Liver (tissue), 9 donors: ENCODE data around the gene CABLES1. TPM values are rescaled to one million over a fixed set of nuclear protein-coding genes. Genes with fewer than 3 reads are reported as not detected.

Experiments
- DNase-seq: peaks from one replicate; pipeline ENCODE4 v3.0.0-alpha.2; 2017; ENCODE audit warnings: low spot score
- H3K27ac ChIP-seq, 2 donors: one replicate each; pipeline ENCODE4 v1.7.0; 2013; ENCODE audit warnings: inconsistent platforms in 2 of 2, low read length in 2 of 2, control low read depth in 1 of 2, low read depth in 1 of 2, mild to moderate bottlenecking in 1 of 2
- H3K27me3 ChIP-seq, 4 donors: one replicate each; pipeline versions ENCODE4 v1.6.1 to v1.7.0; 2013; ENCODE audit warnings: low read length in 3 of 4, inconsistent platforms in 1 of 4, mild to moderate bottlenecking in 1 of 4, moderate library complexity in 1 of 4; ENCODE audit not compliant: control insufficient read depth in 4 of 4, insufficient read depth in 4 of 4
- H3K36me3 ChIP-seq, 4 donors: one replicate each; pipeline versions ENCODE4 v1.6.1 to v1.7.0; 2013; ENCODE audit warnings: low read length in 3 of 4, mild to moderate bottlenecking in 3 of 4, low read depth in 1 of 4, moderate library complexity in 1 of 4; ENCODE audit not compliant: control insufficient read depth in 4 of 4, insufficient read depth in 3 of 4
- H3K4me1 ChIP-seq, 4 donors: one replicate each; pipeline versions ENCODE4 v1.6.1 to v1.7.0; 2013; ENCODE audit warnings: low read length in 3 of 4, mild to moderate bottlenecking in 3 of 4, moderate library complexity in 1 of 4; ENCODE audit not compliant: control insufficient read depth in 4 of 4, insufficient read depth in 4 of 4
- H3K4me3 ChIP-seq, 3 donors: one replicate each; pipeline versions ENCODE4 v1.6.1 to v1.7.0; 2013; ENCODE audit warnings: low read length in 3 of 3, control low read depth in 1 of 3, low read depth in 1 of 3, mild to moderate bottlenecking in 1 of 3
- H3K9ac ChIP-seq, 2 donors: one replicate each; pipeline ENCODE4 v1.7.0; 2013; ENCODE audit warnings: low read length in 2 of 2, mild to moderate bottlenecking in 2 of 2, moderate library complexity in 2 of 2, control low read depth in 1 of 2, low read depth in 1 of 2
- H3K9me3 ChIP-seq, 4 donors: one replicate each; pipeline versions ENCODE4 v1.6.1 to v1.7.0; 2013; ENCODE audit warnings: low read length in 3 of 4; ENCODE audit not compliant: control insufficient read depth in 4 of 4
- EGR1 ChIP-seq, 2 donors: IDR thresholded peaks; 2 replicates each; pipeline ENCODE4 v1.6.1; 2016 to 2018; ENCODE audit warnings: antibody characterized with exemption in 2 of 2, low read depth in 2 of 2
- FOXA1 ChIP-seq: IDR thresholded peaks from 2 replicates; pipeline ENCODE4 v1.6.1; 2016; ENCODE audit warnings: antibody characterized with exemption
- FOXA2 ChIP-seq: IDR thresholded peaks from 2 replicates; pipeline ENCODE4 v1.6.1; 2016; ENCODE audit warnings: antibody characterized with exemption
- GABPA ChIP-seq, 2 donors: IDR thresholded peaks in 1 of 2; conservative IDR thresholded peaks in 1 of 2; 2 replicates each; pipeline ENCODE4 v1.6.1; 2016; ENCODE audit warnings: antibody characterized with exemption in 2 of 2, mild to moderate bottlenecking in 1 of 2, moderate library complexity in 1 of 2
- HNF4A ChIP-seq, 2 donors: conservative IDR thresholded peaks; 2 replicates each; pipeline ENCODE4 v1.6.1; 2016; ENCODE audit warnings: antibody characterized with exemption in 2 of 2, mild to moderate bottlenecking in 2 of 2
- HNF4G ChIP-seq: IDR thresholded peaks from 2 replicates; pipeline ENCODE4 v1.6.1; 2016; ENCODE audit warnings: antibody characterized with exemption
- JUND ChIP-seq, 2 donors: IDR thresholded peaks; 2 replicates each; pipeline ENCODE4 v1.6.1; 2016; ENCODE audit warnings: antibody characterized with exemption in 2 of 2
- NR2F2 ChIP-seq: IDR thresholded peaks from 2 replicates; pipeline ENCODE4 v1.6.1; 2016; ENCODE audit warnings: antibody characterized with exemption
- RAD21 ChIP-seq, 2 donors: IDR thresholded peaks; 2 replicates each; pipeline ENCODE4 v1.6.1; 2016; ENCODE audit warnings: antibody characterized with exemption in 2 of 2, mild to moderate bottlenecking in 2 of 2
- RXRA ChIP-seq, 2 donors: IDR thresholded peaks; 2 replicates each; pipeline ENCODE4 v1.6.1; 2017 to 2018; ENCODE audit warnings: antibody characterized with exemption in 2 of 2, mild to moderate bottlenecking in 1 of 2
- SP1 ChIP-seq: IDR thresholded peaks from 2 replicates; pipeline ENCODE4 v1.6.1; 2018; ENCODE audit warnings: antibody characterized with exemption, mild to moderate bottlenecking
- TAF1 ChIP-seq: conservative IDR thresholded peaks from 2 replicates; pipeline ENCODE4 v1.6.1; 2016; ENCODE audit warnings: antibody characterized with exemption, mild to moderate bottlenecking
- YY1 ChIP-seq: IDR thresholded peaks from 2 replicates; pipeline ENCODE4 v1.6.1; 2016; ENCODE audit warnings: antibody characterized with exemption, mild to moderate bottlenecking
- WGBS: extraction: QIAGEN DNeasy Blood & Tissue Kit; methylation state at CpG from one replicate; pipeline ENCODE4 v1.1.7; 2013; 5-methylcytosine and 5-hydroxymethylcytosine counted together
- polyA plus RNA-seq, 2 donors: library from polyadenylated mRNA; stranded (reverse) in 1 of 2; unstranded in 1 of 2; fragments of 200-250 nt in 1 of 2; fragments of >200 nt in 1 of 2; fragmentation: Nextera tagmentation in 1 of 2; extraction: Ambion mirVana in 1 of 2; gene quantifications; one replicate each; pipeline versions ENCODE4 v1.2.1 to v1.2.3, GENCODE V29; 2013 to 2015
- total RNA-seq, 2 donors: library from RNA; depleted of rRNA; stranded (reverse); fragments of >200 nt; gene quantifications; one replicate each; pipeline ENCODE4 v1.2.3, GENCODE V29; 2014
- TF ChIP-seq, protein P1 (sequence below): IDR thresholded peaks from 2 replicates; pipeline ENCODE4 v1.6.1; 2016; ENCODE audit warnings: antibody characterized with exemption, mild to moderate bottlenecking
- TF ChIP-seq, protein P2 (sequence below): IDR thresholded peaks from 2 replicates; pipeline ENCODE4 v1.6.1; 2016; ENCODE audit warnings: antibody characterized with exemption
- TF ChIP-seq, protein P3 (sequence below): IDR thresholded peaks from 2 replicates; pipeline ENCODE4 v1.6.1; 2016; ENCODE audit warnings: antibody characterized with exemption
- TF ChIP-seq, protein P4 (sequence below): IDR thresholded peaks from 2 replicates; pipeline ENCODE4 v1.6.1; 2016; ENCODE audit warnings: antibody characterized with exemption
- TF ChIP-seq, protein P5 (sequence below): fragments of 150-350 bp; IDR thresholded peaks from 2 replicates; pipeline ENCODE4 v1.5.1; 2017; ENCODE audit warnings: improper control_type of control experiment, low read depth, low read length; ENCODE audit not compliant: missing input control
- donor health status: healthy.
- donor health status: healthy.
- donor health status: healthy.
- donor health status: healthy.
- donor health status: healthy.

The CABLES1 gene
- total and polyA plus RNA-seq, 4 donors: 3.3 to 8.9 (median 4.5) TPM

DNA sequence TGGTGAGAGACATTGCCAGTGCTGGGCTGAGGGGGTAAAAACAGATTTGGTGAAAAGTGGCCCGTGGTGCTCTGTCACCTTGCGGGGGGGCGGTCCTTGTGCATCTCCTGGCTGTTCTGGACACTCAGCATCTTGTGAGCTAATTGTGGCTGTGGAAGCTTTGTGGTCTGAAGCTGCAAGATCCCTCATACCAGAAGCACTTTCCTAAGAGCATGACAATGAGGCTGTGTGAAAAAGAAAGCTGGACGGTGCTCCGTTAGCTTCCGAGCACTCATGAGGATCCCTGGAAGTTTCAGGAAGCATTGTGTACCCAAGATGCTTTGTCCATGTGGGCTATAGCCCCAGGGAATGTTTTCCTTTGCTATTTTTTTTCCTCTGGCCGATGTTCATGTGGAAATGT is 74.5 kb downstream of the CABLES1 start:
- Histone ChIP-seq H3K27me3 (no peaks in the 10 kb centered on the region), H3K27ac (no peak overlapping the region), H3K4me3 (no peak overlapping the region), H3K36me3 (peaks cover 0 to 16% (median 6%) of the 10 kb centered on the region in 4 donors), H3K4me1 (no peaks in the 10 kb centered on the region), H3K9me3 (no peaks in the 10 kb centered on the region), H3K9ac (no peak overlapping the region)
- no peak for DNase-seq
- TF ChIP-seq NR2F2: no peak
- TF ChIP-seq FOXA2: no peak
- TF ChIP-seq JUND (IDR thresholded peaks at IDR 0.05): no peak
- no peak for TF ChIP-seq HNF4G
- TF ChIP-seq TAF1: no peak
- TF ChIP-seq SP1: no peak
- TF ChIP-seq RAD21 (IDR thresholded peaks at IDR 0.05): no peak
- no peak for TF ChIP-seq GABPA (IDR thresholded peaks at IDR 0.05 in 1 of 2, conservative IDR thresholded peaks at IDR 0.05 in 1 of 2)
- TF ChIP-seq, protein P1, sequence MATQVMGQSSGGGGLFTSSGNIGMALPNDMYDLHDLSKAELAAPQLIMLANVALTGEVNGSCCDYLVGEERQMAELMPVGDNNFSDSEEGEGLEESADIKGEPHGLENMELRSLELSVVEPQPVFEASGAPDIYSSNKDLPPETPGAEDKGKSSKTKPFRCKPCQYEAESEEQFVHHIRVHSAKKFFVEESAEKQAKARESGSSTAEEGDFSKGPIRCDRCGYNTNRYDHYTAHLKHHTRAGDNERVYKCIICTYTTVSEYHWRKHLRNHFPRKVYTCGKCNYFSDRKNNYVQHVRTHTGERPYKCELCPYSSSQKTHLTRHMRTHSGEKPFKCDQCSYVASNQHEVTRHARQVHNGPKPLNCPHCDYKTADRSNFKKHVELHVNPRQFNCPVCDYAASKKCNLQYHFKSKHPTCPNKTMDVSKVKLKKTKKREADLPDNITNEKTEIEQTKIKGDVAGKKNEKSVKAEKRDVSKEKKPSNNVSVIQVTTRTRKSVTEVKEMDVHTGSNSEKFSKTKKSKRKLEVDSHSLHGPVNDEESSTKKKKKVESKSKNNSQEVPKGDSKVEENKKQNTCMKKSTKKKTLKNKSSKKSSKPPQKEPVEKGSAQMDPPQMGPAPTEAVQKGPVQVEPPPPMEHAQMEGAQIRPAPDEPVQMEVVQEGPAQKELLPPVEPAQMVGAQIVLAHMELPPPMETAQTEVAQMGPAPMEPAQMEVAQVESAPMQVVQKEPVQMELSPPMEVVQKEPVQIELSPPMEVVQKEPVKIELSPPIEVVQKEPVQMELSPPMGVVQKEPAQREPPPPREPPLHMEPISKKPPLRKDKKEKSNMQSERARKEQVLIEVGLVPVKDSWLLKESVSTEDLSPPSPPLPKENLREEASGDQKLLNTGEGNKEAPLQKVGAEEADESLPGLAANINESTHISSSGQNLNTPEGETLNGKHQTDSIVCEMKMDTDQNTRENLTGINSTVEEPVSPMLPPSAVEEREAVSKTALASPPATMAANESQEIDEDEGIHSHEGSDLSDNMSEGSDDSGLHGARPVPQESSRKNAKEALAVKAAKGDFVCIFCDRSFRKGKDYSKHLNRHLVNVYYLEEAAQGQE: no peak
- no peak for TF ChIP-seq RXRA (IDR thresholded peaks at IDR 0.05)
- TF ChIP-seq FOXA1: no peak
- TF ChIP-seq, protein P2, sequence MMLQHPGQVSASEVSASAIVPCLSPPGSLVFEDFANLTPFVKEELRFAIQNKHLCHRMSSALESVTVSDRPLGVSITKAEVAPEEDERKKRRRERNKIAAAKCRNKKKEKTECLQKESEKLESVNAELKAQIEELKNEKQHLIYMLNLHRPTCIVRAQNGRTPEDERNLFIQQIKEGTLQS: no peak
- TF ChIP-seq, protein P3, sequence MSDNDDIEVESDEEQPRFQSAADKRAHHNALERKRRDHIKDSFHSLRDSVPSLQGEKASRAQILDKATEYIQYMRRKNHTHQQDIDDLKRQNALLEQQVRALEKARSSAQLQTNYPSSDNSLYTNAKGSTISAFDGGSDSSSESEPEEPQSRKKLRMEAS: no peak
- TF ChIP-seq, protein P4, sequence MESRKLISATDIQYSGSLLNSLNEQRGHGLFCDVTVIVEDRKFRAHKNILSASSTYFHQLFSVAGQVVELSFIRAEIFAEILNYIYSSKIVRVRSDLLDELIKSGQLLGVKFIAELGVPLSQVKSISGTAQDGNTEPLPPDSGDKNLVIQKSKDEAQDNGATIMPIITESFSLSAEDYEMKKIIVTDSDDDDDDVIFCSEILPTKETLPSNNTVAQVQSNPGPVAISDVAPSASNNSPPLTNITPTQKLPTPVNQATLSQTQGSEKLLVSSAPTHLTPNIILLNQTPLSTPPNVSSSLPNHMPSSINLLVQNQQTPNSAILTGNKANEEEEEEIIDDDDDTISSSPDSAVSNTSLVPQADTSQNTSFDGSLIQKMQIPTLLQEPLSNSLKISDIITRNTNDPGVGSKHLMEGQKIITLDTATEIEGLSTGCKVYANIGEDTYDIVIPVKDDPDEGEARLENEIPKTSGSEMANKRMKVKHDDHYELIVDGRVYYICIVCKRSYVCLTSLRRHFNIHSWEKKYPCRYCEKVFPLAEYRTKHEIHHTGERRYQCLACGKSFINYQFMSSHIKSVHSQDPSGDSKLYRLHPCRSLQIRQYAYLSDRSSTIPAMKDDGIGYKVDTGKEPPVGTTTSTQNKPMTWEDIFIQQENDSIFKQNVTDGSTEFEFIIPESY: no peak
- TF ChIP-seq HNF4A (conservative IDR thresholded peaks at IDR 0.05): no peak
- TF ChIP-seq YY1: no peak
- TF ChIP-seq EGR1 (IDR thresholded peaks at IDR 0.05; ENCODE audit: low read depth in 2 of 2): no peak
- TF ChIP-seq, protein P5, sequence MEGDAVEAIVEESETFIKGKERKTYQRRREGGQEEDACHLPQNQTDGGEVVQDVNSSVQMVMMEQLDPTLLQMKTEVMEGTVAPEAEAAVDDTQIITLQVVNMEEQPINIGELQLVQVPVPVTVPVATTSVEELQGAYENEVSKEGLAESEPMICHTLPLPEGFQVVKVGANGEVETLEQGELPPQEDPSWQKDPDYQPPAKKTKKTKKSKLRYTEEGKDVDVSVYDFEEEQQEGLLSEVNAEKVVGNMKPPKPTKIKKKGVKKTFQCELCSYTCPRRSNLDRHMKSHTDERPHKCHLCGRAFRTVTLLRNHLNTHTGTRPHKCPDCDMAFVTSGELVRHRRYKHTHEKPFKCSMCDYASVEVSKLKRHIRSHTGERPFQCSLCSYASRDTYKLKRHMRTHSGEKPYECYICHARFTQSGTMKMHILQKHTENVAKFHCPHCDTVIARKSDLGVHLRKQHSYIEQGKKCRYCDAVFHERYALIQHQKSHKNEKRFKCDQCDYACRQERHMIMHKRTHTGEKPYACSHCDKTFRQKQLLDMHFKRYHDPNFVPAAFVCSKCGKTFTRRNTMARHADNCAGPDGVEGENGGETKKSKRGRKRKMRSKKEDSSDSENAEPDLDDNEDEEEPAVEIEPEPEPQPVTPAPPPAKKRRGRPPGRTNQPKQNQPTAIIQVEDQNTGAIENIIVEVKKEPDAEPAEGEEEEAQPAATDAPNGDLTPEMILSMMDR: no peak
- 97% methylated on average over 7 of the region's 7 CpGs for WGBS
